HG03108 (cell line): Measurements from ENCODE around the gene ST3GAL5.
A peak's percentile ranks its signal among the peaks of the same experiment; 100 is the strongest.
"Not testable (repeated sequence)": the region's sequence is repeated elsewhere in the genome, so short reads cannot be mapped to it uniquely, and the experiment has no call there.

ENCODE experiments used
- ATAC-seq: cut with Tn5 transposase; IDR thresholded peaks from one replicate; pipeline ENCODE4 v1.9.1; 2021; ENCODE audit warnings: moderate library complexity; ENCODE audit not compliant: unreplicated experiment

The ST3GAL5 gene

DNA sequence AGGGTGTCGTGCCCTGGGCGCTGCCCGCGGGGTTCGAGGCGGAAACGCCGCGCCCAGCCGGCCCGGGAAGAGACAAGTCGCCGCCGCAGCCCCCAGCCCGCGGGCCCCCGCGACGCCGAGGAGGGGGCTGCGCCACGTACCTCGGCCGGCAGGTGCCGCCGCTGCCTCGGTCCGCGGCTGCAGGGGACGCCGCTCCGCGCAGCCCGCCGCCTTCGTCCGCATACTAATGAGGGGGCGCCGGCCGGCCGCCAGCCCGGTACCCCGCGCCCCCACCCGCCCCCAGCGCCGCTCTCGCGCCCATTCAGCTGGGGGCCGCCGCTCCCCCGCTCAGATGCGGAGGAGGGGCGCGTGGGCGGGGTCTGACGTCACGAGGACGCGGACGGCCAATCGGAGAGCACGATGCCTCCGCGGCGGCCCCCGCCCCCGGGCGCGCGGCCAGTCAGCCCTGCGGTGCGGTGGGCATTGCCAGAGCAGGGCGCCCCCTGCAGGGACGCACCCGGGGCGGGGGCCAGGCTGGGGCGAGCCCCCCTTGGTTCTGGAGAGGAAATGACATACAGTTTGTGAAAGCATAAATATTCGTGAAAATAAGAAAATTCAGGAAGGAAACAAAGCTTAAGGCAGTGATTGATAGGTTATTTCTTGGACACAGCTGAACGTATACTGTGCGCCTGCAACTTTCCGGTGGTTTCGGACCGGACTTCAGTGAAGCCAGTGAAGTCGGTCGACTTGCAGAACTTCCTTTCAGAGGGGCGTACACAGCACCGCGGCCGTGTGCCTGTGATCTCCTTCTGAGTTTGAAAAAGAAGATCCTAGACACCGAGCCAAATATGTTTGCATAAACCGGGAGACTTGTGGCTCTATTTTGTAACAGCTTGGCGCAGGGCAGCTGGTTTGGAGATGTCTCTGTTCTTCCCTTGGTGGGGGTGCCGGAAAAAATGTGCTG lies at the start of gene ST3GAL5:
TSS of gene ST3GAL5 (minus strand) at position 307 of the 943 bp plus-strand sequence. CDS start at position 222, 85 bp downstream.
- peak; percentile 81 for ATAC-seq

DNA sequence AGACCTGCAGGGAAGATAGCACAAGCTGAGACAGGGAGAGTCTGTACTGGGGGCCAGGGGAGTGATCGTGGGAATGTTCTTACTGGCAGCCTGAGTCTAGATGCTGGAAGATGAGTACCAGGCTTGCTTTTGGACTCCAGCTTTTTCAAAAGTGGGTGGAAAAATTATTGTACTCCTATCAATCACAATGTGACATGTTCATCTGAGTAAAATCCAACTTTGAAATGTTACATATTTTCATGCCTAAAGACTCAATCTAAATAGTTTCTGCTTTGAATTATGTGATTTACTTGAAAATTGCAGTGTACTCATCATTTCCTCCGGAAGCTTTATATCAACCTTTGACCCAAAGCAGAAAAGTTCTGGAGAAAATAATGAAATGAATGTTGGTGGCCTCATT lies 49.7 kb upstream of the ST3GAL5 start:
- ATAC-seq = no peak

DNA sequence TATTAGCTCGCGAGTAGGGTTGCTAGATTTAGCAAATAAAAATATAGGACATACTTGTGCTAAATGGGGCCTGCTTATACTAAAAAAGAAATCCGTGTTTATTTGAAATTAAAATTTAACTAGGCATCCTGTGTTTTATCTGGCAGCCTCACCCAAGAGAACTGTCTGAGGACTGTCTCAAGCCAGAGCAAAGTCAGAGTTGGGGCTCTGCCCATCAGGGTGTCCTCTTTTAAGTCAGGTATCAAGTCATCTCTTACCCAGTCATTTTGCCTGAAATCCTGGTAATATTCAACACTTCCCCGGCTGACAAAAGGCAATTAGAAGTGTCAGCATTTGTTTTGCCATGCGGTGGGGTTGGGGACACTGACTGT lies 48.3 kb upstream of the ST3GAL5 start:
- no peak for ATAC-seq

DNA sequence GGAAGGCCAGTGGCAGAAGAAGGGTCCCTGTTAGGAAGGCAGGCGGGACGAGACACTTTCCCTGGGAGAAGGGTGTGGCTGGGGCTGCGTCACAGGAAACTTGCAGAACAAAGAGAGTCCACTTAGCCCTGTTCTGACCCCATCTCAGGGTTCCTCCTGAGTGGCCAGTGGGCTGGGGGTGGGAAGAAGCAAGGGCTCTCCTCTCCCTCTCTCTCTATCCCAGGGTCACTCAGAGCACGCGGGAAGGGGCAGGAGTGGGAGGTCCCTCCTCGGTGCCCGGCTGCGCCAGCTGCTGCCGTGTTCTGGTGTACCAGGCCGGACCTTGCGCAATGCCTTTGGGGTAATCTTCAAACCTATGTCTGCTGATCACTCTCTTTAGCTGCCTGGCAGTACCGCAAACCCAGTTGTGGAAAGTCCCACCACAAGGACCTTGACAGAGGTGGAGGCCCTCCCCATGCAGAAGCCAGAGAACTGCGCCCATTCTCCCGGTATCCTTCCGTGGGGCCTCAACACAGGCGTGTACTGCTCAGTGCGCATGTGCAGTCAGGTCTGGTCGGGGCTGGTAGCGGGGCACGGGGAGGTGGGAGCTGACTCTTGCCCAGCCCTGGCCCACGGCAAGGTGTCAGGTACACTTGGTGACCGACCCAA lies 47.8 kb upstream of the ST3GAL5 start:
- no peak for ATAC-seq

DNA sequence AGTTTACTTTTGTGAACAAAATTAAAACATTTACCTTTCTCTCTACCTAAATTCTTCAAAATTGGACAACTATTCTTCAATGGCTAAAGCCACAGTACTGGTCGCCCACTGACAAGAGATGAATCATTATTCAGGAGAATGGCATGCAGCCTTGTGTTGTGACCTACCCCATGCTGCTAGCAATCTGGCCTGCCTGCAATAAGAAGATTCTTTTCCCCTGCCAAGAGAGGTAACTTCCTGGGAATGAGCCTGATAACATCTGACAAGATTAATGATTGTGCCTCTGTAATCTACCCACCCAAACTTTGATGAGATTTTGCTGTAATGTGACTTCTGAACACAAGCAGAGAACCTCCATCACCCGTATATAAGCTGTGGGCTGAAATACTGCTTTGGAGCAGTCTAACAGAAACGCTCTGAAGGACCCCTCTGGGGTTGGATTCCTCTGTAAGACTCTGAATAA lies 47.0 kb upstream of the ST3GAL5 start:
- no peak for ATAC-seq

DNA sequence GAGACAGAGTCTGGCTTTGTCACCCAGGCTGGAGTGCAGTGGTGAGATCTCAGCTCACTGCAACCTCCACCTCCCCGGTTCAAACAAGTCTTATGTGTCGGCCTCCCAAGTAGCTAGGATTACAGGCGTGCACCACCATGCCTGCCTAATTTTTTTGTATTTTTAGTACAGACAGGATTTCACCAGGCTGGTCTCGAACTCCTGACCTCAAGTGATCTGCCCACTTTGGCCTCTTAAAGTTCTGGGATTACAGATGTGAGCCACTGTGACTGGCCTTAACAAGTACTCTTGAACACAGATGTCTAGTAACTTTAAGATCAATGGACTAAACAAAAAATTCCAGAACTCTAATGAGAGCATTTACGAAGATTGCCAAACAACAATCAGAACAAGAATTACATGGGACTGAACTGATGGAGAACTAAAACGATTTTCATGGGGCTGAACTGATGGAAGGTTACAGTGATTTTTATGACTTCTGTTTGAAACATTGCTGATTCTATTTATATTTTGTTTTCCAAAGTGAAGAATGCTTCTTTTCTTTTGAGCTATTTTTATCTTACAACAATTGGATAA lies 46.5 kb upstream of the ST3GAL5 start:
- ATAC-seq = no peak

DNA sequence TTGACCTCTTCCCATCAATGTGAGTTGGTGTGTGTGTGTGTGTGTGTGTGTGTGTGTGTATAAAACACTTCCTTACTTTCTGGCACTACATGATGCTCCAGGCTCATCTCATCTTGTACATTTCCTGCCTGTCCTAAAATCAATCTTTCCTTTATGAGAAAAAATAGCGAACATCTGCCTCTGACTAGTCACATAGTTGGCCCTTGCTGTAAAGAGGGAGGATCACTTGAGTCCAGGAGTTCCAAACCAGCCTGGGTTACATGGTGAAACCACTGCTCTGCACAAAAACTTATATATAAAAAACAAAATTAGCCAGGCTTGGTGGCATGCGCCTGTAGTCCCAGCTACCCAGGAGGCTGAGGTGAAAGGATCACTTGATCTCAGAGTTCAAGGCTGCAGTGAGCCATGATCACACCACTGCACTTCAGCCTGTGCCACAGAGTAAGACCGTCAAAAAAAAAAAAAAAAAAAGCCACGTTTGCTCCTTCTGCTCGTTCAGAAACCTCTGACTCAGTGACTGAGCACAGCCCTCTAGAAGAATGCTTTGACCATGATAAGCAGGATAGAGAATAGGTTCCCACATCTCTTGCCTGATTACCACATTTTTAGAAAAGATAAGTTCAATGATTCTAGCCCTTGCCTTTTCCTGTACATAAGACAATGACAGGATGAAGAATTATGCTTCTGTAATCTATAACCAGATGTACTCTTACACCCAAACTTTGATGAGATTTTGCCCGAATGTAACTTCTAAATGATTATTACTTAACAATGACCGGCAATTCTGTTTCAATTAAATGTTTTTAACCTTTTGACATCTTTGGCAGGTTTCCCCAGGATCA lies 45.2 kb upstream of the ST3GAL5 start:
- no peak for ATAC-seq

DNA sequence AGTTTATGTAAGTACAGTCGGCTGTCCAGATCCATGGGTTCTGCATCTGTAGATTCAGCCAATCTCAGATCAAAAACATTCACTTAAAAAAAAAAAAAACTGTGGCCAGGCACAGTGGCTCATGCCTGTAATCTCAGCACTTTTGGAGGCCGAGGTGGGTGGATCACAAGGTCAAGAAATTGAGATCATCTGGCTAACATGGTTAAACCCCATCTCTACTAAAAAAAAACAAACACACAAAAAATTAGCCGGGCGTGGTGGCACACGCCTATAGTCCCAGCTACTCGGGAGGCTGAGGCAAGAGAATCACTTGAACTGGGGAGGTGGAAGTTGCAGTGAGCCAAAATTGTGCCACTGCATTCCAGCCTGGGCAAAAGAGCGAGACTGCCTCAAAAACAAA lies 42.4 kb upstream of the ST3GAL5 start:
- not testable (repeated sequence) for ATAC-seq

DNA sequence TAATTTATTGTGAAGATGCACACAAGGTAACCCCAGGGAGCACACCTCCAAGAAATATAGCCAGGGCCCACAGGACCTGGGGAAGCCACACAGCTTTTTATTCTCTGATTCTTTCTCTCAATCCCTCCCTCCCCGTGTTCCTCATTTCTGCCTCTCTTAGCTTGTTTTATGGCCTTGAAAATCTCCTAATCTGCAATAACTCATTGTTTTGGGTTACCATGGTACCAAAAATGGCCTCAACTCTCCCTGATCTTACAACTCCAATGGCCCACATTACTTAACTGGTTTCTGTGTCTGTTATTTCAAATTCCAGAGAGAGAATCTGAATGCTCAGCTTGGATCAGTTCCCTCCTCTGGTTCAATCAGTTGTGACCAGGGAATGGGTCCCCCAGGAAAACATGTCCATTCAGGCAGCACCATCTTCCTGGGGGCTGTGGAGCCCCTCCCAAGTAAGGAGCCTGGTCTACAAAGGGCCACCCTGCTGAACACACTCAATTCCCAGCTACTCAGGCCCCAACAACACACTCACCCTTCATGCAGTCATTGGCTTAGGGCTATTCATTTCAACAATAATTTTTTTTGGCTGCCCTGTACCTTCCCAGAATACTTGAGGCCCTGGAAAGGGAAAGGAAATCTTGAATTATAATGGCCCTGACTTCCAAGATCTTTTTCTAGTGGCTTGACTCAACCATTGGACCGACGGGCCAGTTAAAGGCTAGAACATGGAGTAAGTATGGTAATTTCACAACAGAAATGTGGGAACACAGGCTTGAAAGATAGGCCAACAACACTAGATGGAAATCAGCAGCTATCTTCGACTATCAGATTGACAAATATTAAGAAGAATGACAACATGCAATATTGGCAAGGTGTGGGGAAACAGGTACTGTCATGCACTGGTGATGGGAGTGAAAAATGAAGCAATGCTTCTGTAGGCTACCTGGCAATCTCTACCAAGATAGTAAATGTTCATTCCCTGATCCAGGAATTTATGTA lies 41.6 kb upstream of the ST3GAL5 start:
- no peak for ATAC-seq

DNA sequence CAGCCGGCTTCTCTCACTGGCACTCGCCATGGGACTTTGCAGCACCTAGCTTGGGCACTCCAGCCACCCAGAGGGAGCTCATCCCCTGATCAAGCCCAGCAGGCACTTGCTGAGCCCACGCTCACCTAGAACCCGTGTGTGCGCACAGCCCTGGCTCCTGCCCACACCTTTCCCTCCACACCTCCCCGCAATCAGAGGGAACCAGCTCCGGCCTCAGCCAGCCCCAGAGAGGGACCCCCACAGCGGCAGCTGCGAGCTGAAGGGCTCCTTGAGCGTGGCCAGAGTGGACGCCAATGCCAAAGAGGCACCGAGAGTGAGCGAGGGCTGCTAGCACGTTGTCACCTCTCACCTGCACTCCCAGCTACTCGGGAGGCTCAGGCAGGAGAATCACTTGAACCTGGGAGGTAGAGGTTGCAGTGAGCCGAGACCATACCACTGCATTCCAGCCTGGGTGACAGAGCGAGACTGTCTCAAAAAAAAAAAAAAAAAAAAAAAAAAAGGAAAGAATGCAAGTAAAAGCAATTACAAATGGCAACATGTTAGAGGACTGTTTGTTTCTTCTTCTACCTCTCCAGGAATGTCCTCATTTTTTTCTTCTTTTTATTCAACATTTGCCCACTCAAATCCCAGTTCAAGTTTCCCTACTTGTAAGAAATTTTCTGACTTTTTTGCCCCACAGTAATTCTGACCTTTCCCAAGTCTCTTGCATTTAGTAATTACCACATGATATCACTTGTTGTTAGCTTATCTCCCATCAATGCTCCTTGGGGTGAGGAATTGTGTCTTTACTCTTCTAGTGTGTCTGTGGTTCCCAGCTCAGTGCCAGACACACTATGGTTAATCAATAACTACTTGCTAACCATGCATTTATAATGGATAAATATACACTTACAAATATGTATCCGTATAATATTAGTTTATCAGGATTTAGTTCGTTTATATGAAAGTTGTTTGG lies 40.6 kb upstream of the ST3GAL5 start:
- no peak for ATAC-seq

DNA sequence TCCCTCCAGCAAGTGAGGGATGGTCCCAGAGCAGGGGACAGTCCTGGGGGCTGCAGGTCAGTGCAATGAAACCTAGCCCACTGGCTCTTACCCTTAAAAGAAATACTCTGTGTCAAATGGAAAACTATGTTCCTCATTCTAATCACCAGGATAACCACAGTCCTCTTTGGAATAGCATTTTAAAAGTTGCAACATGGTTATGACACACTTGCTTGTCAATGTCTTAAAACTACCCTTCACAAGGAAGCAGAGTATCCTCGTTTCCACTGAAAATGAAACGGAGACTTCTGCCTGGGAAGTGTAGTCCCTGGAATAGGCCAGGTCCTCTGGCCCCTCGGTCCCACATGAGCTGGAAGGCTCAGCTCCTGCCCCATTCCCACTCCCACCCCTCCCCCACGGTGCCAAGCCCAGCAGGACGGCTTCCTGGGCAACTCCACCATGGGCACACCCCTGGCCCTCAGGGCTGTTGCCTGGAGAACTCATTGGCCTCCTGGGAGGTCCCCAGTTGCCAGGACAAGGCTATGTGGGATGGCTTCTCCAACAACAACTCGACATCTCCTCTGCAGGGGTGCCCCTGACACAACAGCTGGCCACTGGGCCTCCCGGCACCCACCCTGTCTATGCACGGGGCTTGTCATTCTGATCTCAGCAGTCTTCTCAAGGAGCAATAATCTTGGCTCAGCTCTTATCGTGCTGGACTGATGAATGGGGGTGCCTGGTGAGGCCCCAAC lies 38.3 kb upstream of the ST3GAL5 start:
- no peak for ATAC-seq

DNA sequence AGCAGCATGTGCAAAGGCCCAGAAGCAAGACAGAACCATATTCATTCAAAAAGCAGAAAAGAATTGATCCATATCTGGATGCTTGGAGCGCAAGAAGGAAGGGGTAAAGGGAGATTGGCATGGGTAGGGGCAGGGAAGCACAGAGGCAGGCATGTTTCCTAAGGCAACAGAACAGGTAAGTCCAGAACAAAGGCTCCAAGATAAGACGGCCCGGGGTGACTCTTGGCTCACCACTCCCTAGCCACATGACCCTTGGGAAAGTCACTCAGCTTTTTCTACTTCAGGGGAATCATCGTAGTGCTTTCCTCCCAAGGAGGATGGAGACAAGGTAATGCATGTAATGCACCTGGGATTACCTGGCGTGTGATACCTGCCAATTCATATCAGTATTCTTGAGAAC lies 37.7 kb upstream of the ST3GAL5 start:
- no peak for ATAC-seq

DNA sequence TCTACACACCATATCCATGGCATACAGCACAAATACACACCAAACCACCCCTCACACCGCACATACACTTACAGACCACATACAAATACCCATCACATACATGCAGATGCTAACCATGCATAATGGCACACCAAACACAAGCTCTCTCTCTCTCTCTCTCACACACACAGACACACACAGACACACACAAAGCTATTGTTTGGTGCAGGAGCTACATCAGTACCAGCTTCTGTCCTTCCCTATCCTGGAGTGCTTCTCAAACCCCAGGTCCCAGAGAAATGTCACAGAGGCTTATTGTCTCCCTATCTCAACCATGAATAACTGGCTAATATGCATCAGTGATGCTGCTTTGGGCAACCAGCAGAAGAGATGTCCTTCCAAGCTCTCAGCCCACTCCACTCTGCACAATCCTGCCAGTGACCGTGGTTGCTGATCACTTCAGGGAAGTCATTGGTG lies 36.5 kb upstream of the ST3GAL5 start:
- ATAC-seq = no peak

DNA sequence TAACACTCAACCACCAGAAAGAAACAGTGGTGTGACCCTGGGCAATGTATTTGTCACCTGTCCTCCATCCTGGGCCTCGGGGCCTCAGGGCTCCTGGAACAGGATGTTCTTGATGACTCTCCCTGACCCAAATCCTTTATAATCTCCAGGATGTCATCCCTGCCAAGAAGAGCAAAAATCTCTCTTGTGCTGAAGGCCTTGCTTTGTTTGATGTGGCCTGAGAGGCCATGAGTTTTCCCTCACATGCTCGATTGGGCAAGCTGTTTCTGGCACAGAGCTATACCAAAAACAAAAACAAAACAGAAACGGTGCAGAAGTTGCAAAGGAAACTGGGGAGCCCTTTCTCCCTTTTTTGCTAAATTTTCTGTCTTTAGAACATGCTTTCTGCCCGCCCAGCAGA lies 35.7 kb upstream of the ST3GAL5 start:
- ATAC-seq = no peak

DNA sequence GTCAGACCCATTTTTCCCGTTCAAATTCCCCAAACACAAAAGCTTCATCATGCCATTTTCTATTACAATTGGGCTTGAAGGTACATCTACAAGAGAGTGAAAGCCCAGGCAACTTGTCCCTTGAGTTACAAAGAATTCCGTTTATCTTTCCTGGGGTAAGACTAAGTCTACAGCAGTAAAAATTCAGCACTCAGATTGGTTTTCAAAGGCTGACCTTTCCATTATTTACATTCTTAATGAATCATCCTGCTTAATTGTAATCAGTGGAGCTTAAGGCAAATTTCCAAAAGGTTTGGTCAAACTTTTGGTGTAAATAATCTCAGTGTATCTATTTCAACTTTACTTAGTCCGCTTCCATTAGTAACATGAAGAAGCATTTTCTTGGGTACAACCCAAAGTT lies 33.4 kb upstream of the ST3GAL5 start:
- no peak for ATAC-seq

DNA sequence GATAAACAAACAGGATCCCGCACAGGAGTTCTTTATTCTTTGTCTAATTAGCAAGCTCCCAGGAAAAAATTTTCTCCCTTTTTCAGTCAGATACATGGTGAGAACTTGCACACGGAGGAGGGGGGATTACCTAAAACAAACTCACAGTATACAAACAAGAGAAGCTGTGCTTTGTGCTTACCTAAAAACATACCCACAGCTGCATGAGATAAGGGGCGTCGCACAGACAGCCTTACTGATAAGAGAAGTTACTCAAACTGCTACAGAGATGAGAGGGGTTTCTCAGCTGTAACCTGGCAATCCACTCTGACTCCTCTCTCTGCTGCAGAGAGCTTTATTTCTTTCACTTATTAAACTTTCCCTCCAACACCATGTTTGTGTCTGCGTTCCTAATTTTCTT lies 32.9 kb upstream of the ST3GAL5 start:
- ATAC-seq = no peak

DNA sequence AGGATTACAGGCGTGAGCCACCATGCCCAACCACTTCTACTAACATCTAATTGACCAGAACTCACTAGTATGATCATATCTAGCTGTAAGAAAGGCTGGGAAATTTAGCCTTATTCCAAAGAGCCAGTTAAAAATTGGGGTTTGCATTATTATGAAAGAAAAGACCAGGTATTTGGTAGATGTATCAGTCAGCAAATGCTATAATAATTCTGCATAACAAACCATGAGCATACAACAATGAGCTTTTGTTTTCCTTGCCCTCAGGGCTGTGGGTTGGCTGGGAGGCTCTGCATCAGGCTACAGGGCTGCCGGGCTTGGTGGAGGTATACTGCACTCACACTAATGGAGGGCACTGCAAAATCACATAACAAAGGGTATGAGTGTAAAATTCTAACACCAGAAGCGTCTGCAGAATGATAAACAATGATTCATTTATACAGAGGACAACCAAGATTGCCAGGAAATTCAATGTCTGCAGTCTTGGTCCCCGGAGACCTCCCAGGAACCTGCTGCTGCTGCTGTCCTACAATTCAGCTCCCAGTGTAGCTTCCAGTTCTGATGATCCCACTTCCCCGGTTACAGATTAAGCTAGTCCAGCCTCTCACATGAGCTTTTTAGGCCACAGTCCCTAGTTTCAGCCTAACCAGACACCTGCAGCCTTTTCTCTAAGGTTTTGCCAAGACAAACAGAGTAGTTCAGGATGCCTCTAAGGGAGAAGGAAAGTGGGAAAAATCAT lies 32.2 kb upstream of the ST3GAL5 start:
- ATAC-seq = no peak
